ENCODE measurements around the gene MLPH.
"Not testable (repeated sequence)": the region's sequence is repeated elsewhere in the genome, so short reads cannot be mapped to it uniquely, and the experiment has no call there.

The MLPH gene

GRCh38 chr2:237591141-237591881 is 104.3 kb downstream of the MLPH start:
- no peak for DNase-seq

GRCh38 chr2:237592425-237592980 is 105.5 kb downstream of the MLPH start:
- no peak for DNase-seq

DNA sequence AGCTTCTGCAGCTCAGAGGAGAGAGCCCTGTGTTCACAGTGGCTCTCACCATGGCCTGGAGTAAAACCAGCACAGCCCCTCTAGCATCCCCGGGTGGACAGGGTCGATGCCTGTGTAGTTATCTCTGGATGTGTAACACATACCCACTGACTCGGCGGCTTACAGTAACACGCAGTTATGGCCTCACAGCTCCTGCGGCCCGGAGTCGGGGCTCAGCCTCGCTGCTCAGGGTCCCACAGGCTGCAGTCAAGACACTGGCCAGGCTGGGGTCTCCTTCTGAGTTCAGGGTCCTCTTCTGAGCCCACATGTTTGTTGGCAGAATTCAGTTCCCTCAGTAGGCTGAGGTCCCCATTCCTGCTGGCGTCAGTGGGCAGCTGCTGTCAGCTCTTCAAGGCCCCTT is 106.0 kb downstream of the MLPH start:
- no peak for DNase-seq

DNA sequence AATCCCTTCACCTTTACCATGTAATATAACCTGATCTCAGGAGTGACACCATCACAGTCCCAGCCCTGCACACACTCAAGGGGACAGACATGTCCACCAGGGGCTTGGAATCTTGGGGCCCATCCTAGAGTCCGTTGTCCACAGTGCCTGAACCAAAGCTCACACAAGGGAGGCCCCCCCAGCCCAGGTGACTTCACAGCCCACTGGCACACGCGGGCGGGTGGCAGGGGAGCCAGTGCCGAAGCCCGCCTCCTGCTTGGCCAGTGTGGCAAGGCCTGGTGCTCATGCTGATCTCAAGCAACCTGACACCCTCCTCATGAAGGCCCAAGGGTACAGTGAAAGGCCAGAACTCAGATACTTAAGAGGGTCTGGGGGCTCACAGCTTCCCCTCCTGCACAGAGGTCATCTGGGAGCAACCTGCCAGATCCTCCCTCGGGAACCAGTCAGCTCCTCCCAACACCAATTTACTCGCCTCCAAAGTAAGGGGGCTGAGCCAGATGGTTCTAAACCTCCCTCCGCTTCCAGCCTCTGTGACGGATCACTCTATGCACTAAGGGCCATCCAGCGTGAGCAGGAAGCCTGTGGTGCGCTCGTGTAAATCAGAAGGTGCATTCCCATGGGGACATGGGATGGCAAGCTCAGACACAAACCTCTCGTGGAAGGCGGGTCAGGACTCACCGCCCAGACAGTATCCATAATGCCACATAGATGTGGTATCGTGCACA is 106.7 kb downstream of the MLPH start:
- DNase-seq: no peak

- DNase-seq: no peak
Observed at GRCh38 chr2:237594514-237594871, 107.4 kb downstream of the MLPH start.

DNA sequence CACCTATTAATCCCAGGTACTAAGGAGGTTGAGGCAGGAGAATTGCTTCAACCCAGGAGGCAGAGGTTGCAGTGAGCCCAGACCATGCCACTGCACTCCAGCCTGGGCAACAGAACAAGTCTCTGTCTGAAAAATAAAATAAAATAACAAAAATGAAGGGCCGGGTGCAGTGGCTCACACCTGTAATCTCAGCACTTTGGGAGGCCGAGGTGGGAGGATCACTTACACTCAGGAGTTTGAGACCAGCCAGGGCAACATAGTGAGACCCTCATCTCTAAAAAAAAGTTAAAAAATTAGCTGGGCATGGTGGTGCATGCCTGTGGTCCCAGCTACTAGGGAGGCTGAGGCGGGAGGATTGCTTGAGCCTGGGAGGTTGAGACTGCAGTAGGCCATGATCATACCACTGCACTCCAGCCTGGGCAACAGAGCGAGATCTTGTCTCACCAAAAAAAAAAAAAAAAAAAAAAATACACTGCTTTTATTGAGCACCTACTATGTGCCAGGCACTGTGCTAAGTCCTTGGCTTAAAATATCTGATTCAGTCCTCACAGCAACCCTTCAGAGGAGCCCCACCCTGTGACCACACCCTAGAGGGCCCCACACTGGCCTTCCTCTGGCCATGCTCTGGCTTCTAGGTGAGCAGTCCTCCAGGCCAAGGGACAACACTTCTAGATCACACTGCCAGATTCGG is 108.9 kb downstream of the MLPH start:
- DNase-seq: not testable (repeated sequence)

DNA sequence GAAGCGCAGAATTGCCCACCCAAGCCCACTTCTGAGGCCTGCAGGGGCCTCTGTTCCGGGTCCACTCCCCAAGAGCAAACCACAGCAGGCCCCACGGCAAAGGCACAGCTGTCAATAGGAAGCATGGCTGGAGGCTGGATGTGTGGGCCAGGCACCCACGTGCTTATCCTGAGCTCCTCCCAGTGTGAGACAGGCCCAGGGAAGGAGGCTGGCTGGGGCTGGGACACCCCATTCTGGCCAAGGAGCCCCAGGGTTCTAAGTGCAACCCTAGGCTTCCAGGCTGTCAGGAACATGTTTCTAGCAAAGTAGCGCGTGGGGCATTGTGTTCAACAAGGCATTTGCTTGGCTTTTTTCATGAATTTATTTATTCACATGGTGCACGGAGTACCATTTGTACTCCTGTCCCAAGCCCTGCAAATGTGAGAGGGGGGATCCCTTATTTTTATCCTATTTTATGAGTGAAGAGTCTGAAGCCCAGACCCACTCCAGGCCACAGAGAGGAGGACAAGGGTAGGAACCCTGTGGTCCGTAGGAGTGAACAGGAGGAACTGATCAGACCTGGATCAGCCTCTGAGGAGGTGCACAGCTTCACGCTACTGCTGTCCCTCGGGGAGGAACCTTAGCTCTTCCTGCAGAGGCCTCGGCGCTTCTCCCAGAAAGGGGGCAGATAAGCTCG is 109.6 kb downstream of the MLPH start:
- no peak for DNase-seq

DNA sequence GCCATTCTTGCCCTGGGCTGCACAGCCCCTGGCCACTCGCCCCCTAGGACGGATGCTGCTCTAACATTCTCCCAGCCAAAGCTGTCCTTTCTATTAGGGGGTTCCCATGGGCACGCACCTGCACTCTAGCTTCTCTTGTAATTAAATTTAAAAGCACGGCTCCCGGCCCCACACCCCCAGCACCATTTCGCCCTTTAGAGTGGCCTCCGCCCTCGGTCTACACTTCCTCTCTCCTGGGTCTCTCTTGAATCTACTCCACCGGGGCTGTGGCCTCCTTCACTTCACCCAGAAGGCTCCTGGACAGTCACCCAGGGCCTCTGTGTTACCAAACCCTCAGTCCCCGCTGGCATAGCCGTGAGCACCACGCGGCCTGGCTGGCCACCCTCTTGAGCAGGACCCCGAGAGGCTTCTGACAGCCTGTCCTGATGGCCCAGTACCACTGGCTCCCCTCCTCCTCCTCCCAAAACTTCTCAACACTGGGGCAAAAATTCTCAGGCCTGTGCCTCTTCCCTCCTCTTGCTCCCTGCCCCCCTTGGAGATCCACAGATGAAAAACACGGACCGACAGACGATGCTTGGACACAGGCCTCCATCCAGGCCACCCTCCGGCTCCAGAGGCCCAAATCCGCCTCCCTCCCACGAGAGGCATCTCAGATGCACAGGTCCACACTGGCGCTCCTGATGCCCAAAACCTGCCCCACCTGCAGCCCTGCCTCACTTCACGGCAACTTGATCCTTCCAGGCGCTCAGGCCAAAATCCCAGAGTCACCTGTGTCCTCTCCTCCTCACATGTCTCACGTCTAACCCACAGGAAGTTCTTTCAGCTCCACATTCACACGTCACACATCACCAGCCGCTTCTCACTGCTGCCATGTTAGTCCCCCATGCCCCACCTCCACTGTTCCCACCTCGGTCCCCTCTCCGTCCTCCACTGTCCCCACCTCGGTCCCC is 110.4 kb downstream of the MLPH start:
- DNase-seq: no peak

- DNase-seq: no peak
Observed at GRCh38 chr2:237598468-237599208, 111.6 kb downstream of the MLPH start.

- no peak for DNase-seq
Observed at GRCh38 chr2:237599465-237600110, 112.5 kb downstream of the MLPH start.

DNA sequence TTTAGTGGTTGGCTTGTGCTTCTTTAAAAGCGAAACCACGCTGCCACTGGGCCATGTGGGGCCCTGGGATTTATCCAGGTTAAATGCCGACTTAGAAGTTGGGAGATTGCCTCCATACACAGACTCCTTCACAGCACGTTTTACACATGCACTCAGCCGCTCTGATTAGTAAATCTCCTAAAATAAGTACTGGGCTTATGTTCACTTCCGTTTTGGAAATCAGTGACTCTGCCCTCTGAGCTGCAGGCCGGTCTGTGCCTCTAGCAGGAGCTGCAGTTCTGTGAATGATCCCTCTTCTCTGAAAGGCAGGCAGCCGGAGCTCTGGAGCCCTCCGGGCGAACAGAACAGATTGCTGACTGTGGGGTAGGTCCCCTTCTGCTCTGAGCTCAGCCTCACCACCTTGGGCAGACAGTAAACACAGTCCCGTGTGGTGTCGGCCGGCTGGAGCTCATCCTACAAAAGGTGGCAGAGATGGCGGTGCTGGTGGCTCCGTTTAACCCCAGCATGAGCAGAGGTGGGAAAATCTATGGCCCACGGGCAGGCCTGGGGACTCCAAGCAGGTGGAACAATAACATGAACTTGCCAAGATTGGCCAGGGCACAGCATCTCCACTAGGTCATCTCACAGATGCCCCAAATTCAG is 113.3 kb downstream of the MLPH start:
- no peak for DNase-seq

GRCh38 chr2:237601453-237602116 is 114.5 kb downstream of the MLPH start:
- no peak for DNase-seq

GRCh38 chr2:237602409-237602808 is 115.4 kb downstream of the MLPH start:
- DNase-seq: no peak

- DNase-seq: no peak
Observed at GRCh38 chr2:237603049-237603717, 116.1 kb downstream of the MLPH start.

GRCh38 chr2:237603718-237604362 is 116.8 kb downstream of the MLPH start:
- DNase-seq: no peak

GRCh38 chr2:237604391-237604790 is 117.3 kb downstream of the MLPH start:
- DNase-seq: no peak

Data from activated naive CD4-positive, alpha-beta T cell treated with anti-CD3 and anti-CD28 coated beads, Interleukin-2, amount 50 U/mL, for 16 hours (primary cell).